HG03135 (cell line): ENCODE measurements around the gene DOCK1.

Source experiments
- ATAC-seq: cut with Tn5 transposase; IDR thresholded peaks from one replicate; pipeline ENCODE4 v1.9.1; 2021; ENCODE audit warnings: mild to moderate bottlenecking, moderate library complexity; ENCODE audit not compliant: unreplicated experiment

Gene DOCK1

DNA sequence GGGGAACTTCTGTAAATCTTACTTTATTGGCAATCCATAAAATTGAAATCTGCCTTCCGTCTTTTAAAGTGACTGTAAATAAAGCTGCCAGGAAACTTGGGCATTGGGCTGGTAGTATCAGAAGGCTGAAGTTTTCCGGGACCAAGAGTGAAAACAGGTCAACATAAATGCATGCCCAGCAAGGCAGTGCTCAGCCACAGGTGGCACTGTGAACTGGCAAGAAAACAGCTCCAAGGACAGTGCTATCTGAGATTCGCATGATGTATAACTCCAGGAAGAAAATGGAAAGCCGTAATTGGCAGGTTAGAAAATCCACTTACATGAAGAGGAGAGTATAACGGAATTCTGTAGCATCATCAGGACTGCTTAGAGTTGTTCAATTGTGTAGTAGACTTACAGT, 293.1 kb downstream of the DOCK1 start:
- ATAC-seq = no peak

DNA sequence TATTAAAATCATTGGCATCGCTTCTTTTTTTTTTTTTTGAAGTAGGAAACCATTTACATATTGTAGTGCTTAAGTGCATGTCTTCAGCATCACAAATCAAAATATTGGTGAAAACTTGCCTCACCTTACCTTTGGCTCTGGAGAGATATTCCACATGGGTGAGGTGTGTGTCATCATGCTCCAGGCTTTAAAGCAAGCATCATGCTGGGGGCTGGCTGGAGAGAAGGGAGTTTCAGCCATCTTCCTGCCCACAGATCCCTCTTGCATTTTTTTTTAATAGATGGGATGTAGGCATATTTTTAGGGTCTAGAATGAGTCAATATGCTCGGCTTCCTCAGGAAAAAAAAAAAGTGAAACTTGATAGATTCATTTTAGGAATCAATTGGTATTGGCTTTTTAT, 293.5 kb downstream of the DOCK1 start:
- no peak for ATAC-seq

DNA sequence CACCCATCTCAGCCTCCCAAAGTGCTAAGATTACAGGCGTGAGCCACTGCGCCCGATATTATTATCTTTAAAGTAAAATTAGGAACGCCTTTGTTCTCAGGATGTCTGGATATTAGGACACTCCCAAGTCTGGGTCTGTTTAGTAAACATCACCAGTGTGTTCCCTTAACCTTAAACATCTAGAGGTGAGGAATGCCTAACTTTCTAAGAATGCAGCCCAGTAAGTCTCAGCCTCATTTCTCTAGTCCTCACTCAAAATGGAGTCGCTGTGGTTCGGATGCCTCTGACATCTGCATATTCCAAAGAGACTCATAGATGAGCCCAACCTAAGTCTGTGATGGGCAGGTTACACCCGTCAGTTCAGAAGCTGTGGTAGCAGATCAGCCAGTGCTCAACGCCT, 295.4 kb downstream of the DOCK1 start:
- ATAC-seq = no peak

DNA sequence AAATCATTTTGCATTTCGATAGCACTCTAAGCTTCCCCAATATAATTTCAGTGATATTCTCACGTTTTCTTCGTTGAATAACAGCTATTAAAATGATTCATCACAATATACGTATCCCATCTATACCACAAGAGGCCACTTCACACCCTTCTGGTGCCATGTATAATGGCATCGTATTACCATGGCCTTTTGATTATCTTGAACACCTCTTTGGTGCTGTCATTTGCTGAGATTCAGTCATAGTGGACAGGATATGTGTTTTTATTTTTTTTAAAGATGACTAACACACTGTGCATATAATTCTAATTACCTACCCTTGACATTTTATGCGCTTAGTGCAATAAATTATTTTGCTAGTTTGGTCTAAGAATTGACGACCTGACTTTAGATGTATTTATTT, 297.8 kb downstream of the DOCK1 start:
- ATAC-seq = no peak

GRCh38 chr10:127207081-127207480, 301.9 kb downstream of the DOCK1 start:
- no peak for ATAC-seq

- no peak for ATAC-seq
These were observed 305.8 kb downstream of the DOCK1 start for GRCh38 chr10:127210936-127211466.

- no peak for ATAC-seq
These were observed 310.6 kb downstream of the DOCK1 start for GRCh38 chr10:127215866-127216265.

DNA sequence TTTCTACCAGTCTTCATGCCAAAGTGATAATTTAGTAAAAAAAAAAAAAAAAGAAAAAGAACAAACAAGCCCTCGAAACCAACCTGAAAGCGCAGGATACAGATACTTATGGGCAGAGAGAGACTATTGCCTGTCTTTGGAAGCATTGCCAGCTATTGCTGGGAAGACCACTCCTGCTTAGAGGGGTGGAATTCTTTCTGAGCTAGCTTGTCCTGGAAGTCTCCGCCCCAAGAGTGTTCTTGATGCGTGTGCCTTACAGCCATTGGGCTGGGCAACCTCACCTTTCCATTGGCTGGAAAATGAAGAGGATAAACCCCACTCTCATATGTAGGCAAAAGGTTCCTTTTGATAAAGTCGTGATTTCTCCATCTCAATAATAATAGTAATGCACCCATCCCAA, 311.0 kb downstream of the DOCK1 start:
- ATAC-seq = no peak

- ATAC-seq = no peak
These were observed 311.6 kb downstream of the DOCK1 start for GRCh38 chr10:127216786-127217185.

DNA sequence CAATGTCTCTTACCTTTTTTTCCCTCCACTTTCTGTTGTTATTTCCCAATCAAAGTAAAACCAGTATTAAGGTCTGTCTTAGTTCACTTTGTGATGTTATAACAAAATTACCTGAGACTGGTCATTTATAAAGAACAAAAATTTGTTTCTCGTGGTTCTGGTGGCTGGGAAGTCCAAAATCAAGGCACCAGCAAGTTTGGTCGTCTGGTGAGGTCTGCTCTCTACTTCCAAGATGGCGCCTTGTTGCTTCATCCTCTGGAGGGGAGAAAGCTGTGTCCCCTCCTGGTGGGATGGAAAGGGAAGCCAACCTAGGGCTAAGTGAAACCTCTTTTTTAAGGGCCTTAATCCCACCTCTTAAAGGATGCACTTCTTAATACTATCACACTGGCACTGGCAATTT, 313.4 kb downstream of the DOCK1 start:
- no peak for ATAC-seq

GRCh38 chr10:127221281-127221680, 316.1 kb downstream of the DOCK1 start:
- no peak for ATAC-seq

DNA sequence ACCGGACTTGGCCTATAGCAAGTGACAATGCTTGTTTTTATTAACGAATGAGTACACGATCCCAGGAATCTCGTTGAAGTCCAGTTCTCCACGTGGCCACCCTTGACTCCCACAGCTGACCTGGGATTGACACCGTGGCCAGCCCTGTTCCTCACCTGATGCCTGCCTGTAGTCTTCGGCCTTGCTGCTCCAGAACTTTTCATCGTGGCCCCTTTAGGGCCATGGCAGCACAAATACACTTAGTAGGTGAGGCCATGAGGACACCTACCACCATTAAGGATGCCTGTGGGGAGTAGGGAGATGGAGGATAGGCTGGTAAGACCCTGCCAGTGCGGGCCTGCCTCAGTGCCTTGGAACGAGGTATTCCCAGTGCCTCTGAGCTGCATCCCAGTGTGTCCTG, 321.8 kb downstream of the DOCK1 start:
- ATAC-seq = no peak

DNA sequence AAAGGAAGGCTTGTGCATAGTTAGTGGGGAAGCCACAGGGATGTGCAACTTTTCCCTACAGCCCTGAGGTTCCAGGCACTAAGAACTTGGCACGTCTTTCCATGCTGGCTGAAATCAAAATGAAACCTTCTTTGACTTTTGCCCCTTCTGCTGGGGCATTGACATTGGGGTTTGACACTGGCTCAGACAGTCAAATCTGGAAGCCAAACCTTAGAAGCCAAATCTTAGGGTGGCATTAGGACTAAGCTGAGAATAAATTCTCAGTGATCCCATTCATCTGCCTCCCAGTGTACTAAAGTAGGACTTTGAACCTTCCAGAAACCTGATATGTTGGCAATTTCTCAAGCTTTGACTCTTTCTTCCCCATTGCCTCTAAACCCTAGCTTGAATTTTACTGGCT, 322.4 kb downstream of the DOCK1 start:
- ATAC-seq = no peak

GRCh38 chr10:127228195-127228787, 323.1 kb downstream of the DOCK1 start:
- ATAC-seq = no peak

DNA sequence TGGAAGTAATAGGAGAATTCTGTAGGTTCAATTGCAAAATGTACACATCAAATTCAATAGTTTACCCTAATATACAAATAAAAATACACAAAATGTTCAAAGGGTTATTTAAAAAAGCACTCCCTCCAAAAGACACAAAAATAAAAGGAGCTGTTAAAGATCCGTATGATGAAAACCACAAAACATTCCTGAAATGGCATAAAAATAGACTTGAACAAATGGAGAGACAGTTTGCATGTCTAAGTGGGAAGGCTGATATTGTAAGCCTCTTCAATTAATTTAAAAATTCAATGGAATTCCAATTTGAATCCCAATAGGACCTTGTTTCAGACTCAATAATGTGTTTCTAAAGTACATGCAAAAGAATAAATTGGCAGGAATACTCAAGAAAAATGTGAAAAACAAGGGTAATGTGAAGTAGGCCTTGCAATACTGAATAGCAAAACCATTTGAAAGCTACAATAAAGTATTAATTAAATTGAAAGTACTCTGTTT, 329.1 kb downstream of the DOCK1 start:
- no peak for ATAC-seq

GRCh38 chr10:127236266-127236665, 331.0 kb downstream of the DOCK1 start:
- no peak for ATAC-seq

- no peak for ATAC-seq
These were observed 337.7 kb downstream of the DOCK1 start for GRCh38 chr10:127242914-127243313.

DNA sequence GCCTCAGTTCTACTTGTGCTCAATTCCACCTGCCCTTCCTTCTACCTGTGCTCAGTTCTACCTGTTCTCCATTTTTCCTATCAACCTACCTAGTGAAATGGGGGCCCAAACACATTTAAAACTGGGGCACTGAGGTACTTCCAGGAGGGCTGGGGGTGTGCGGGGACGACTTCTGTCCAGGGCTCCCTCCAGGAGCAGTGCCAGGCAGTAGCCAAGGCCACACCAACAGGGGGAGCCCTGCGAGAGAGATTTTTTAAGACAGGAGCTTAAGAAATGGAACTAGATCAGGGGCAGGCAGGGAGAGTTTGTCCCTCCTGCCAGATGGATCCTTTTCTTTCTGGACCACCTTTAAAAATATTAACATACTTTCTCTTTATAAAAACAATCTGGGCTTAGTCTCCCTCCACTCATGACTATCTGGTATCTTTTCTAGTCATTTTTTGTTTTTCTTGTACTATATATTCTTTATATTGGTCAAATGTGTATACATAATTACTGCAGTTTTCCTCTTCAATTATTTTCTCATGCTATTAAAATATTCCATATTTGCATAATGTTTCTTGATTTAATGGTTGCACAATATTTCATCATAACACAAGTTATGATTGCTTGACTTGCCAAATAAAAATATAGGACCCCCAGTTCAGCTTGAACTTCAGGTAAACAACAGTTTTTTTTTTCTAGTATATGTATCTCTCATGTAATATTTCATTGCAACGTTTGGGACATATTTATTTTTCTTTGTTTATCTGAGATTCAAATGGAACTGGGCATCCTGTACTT, 338.5 kb downstream of the DOCK1 start:
- no peak for ATAC-seq

DNA sequence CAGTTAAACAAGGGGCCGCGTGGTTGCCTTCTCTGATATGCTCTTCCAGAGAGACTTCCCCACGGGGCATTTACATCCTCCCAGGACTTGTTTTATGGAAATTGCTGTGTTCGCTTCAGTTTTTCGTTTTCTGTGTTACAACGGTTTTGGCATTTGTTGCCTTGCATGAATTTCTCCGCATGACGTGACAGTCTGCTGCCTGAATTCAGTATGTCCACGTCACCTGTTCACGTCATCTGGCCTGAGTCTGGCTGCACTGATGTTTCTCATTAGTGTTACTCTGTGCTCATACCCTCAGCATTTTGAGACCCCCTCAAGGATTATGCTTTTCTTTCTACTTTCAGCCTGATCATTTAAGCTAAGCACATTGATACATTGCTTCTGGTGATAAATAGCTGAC, 340.2 kb downstream of the DOCK1 start:
- no peak for ATAC-seq

DNA sequence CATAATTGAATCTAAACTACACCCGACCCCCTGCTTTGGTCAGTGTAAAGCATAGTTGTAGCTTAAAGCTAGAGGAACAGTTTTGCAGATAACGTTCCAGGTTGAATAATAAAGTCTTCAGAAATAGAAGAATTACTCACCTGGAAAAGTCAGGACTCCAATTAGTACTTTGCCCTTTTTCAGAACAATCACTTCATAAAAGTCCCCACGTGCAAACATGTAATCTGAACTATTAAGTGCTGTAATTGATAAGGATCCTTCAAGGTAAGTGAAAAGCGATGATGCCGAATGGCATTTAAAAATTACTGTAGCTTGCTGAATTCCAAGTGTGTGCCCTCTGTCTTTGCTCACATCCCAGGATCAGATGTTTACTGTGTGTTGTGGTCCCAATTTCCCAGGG, 344.8 kb downstream of the DOCK1 start:
- ATAC-seq = no peak

DNA sequence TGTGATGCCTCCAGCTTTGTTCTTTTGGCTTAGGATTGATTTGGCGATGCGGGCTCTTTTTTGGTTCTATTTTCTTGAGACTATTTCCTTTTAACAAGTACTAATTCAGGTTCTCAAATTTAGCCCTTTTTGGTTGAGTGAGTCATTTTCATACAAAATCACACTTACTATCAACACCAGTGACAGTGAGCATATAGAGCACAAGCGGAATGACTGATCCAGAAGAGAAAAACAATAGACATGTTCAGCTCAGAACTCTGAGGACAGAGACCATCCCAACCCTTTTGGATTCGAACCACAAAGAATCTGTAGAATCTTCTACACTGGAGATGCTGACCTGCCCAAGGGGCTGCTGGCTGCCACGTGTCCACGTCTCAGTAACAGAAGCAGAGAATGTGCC, 347.6 kb downstream of the DOCK1 start:
- ATAC-seq = no peak

DNA sequence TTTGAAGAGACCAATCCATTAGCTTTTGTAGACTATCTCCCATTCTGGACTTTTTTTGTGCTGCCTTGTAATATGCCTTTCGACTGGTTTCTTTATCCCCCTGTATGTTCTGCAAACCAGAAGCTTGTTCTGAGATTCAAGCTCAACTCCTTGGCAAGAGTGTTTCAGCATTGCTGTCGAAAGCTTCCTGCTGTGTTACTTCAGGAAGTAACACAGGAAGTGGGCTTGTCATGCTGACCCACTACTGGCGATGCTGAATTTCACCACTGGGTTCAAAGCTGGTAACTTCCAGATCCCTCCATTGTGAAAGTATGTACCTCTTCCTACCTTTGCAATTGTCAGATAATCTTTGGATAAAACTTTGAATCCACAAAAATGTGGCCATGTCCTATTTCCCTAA, 349.0 kb downstream of the DOCK1 start:
- ATAC-seq = no peak
